ENCODE measurements around the gene NHS.

NHS gene

DNA sequence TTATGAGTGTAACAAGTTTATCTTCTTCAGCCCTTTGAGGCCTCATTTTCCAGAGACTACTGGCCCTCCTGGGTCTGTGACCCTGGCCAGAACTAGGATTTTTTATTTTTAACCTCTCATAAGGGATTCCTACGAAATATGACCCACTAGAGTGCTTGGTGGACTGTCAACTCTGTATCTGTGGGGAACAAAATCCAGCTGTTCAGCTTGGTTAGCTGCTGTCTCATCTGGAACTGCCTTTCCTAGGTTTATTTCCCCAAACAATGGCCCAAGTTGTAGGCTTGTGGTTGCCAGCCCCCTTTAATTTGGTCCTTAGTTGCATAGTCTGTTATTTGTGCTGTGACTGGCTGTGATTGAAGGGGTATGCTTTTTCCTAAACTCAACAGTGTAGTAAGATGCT is 56.2 kb downstream of the NHS start:
- DNase-seq (ENCODE audit: low read depth), result no peak
- TF ChIP-seq, protein P1, sequence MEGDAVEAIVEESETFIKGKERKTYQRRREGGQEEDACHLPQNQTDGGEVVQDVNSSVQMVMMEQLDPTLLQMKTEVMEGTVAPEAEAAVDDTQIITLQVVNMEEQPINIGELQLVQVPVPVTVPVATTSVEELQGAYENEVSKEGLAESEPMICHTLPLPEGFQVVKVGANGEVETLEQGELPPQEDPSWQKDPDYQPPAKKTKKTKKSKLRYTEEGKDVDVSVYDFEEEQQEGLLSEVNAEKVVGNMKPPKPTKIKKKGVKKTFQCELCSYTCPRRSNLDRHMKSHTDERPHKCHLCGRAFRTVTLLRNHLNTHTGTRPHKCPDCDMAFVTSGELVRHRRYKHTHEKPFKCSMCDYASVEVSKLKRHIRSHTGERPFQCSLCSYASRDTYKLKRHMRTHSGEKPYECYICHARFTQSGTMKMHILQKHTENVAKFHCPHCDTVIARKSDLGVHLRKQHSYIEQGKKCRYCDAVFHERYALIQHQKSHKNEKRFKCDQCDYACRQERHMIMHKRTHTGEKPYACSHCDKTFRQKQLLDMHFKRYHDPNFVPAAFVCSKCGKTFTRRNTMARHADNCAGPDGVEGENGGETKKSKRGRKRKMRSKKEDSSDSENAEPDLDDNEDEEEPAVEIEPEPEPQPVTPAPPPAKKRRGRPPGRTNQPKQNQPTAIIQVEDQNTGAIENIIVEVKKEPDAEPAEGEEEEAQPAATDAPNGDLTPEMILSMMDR (IDR thresholded peaks at IDR 0.05; ENCODE audit: low read length, missing control alignments), result no peak
- no peak overlapping the region for H3K4me3 ChIP-seq (replicated peaks; ENCODE audit: low read depth, low read length)

DNA sequence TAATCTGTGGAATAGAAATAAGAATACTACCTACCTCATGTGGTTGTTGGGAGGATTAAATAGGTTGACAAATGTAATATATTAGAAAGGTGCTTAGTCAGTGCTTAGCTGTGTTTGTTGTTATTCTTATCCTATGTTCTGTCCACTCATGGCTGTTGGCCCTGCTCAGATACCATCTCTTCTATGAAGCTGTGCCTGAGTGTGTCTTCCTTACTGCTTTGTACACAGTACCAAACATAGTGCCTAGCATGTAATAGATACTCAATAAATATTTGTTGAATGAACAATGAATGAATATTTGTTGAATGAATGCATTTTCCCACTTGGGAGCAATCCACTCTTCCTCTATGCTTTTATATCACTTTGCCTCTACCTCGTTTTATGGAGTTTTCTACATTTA is 57.2 kb downstream of the NHS start:
- TF ChIP-seq, protein P1 (IDR thresholded peaks at IDR 0.05; ENCODE audit: low read length, missing control alignments), result no peak
- H3K4me3 ChIP-seq (replicated peaks; ENCODE audit: low read depth, low read length), result no peak overlapping the region
- DNase-seq (ENCODE audit: low read depth), result no peak

DNA sequence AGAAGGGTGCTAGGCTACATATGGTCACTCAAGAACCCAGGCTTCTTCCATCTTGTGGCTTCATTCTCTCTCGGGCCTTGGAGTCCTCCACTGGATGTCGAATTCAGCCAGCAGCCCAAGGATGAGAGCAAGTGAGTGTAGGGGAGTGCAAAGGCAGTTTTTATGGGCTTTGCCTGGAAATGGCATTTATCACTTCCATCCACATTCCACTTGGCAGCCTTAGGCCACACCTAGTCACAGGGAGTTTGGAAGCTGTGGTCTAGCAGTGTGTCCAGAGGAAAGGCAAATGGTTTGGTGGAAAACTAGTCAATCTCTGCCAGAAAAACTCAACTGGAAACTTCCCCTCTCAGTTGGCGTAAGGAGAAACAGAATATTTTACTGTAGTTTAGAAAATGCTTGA is 59.0 kb downstream of the NHS start:
- H3K4me3 ChIP-seq (replicated peaks; ENCODE audit: low read depth, low read length), result no peak overlapping the region
- TF ChIP-seq, protein P1 (IDR thresholded peaks at IDR 0.05; ENCODE audit: low read length, missing control alignments), result no peak
- no peak for DNase-seq (ENCODE audit: low read depth)

DNA sequence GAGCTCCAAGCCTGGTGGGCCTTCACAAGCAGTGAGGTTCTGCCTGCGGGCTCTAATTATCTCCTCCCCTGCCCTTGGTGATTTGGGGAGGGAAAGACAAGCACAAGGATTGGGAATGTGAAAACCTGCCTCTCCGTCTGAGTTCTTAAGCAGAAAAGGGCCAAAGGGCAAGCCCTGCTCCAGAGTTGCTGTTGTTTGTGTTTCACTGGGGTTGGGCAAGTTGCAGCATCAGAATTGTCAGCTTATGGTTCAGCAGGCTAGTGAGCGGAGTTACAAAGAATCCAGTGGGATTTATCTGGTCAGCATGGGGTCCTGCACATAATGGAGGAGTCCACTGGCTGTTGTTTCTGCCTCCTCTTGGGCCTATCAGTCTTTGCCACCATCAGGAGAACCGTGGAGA is 60.5 kb downstream of the NHS start:
- no peak overlapping the region for H3K4me3 ChIP-seq (replicated peaks; ENCODE audit: low read depth, low read length)
- TF ChIP-seq, protein P1 (IDR thresholded peaks at IDR 0.05; ENCODE audit: low read length, missing control alignments), result no peak

DNA sequence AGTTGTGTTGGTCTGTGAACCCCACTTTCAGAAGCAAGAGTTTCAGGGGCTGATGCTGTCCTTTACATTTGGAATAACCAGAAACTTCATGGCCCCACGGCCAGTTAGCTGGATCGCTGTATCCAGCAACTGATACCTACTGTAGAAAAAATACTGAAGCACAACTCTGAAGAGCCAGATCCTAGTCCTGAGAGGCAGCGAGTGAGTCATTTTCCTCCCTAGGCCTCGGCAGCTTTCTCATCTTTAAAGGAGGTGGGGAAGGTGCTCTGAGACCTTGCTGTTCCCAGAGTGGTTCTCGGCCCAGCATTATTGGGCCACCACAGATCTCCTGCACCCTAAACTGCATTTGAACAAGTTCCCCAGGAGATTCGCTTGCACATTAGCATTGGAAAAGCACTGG is 63.2 kb downstream of the NHS start:
- H3K4me3 ChIP-seq (replicated peaks; ENCODE audit: low read depth, low read length), result no peak overlapping the region
- no peak for DNase-seq (ENCODE audit: low read depth)
- TF ChIP-seq, protein P1 (IDR thresholded peaks at IDR 0.05; ENCODE audit: low read length, missing control alignments), result no peak

More for the DNA sequence above, 60.5 kb downstream of the NHS start:
- DNase-seq (ENCODE audit: low read depth), result no peak

DNA sequence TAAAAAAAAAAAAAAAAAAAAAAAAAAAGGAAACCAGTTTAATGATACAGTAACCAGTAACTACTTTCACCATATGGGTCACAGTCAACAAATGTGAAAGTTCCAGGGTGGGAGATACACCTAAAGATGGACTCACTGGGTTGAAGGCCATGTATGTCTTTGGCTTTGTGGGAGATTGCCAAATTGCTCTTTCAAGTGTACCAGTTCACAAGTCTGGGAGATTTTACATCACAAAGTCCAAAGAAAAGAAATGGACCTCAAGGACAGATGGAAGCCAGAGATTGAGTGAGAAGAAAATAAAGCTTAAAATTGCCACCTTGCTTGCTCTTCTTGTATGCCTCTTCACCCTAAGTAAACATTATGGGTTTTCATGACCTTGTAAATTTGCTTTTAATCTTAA is 65.3 kb downstream of the NHS start:
- no peak for DNase-seq (ENCODE audit: low read depth)
- no peak overlapping the region for H3K4me3 ChIP-seq (replicated peaks; ENCODE audit: low read depth, low read length)
- TF ChIP-seq, protein P1 (IDR thresholded peaks at IDR 0.05; ENCODE audit: low read length, missing control alignments), result no peak

DNA sequence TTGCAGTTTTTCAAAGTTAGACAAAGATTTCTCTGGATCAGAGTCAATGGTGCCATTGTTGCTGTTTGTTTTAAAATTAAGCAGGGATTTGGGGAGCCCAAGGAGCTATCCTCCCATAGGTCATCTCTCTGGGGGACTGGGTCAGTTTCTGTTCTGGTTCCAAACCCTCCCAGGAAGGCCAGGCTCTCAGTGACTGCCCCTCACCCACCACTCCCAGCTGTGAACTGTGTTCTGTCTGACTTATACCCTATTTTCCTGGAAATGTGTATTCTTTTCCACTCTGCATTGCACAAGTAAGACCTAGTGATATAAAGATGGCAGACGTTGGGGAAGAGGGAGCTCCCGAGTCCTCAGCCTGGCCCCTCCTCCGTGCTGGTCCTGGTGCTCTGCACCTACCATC is 65.8 kb downstream of the NHS start:
- no peak overlapping the region for H3K4me3 ChIP-seq (replicated peaks; ENCODE audit: low read depth, low read length)
- no peak for DNase-seq (ENCODE audit: low read depth)
- TF ChIP-seq, protein P1 (IDR thresholded peaks at IDR 0.05; ENCODE audit: low read length, missing control alignments), result no peak
